Nephron (organoid): ENCODE measurements around the gene SLFN13.

Source experiments
- H3K27ac Mint-ChIP-seq, 3 experiments: 2 replicates each; pipeline ENCODE4 v1.8.0; 2020; ENCODE audit warnings: mixed read lengths in 3 of 3, mild to moderate bottlenecking in 2 of 3, moderate library complexity in 1 of 3
- H3K27me3 Mint-ChIP-seq: 2 replicates; pipeline ENCODE4 v1.8.0; 2021; ENCODE audit warnings: low read depth, mild to moderate bottlenecking, moderate library complexity, mixed read lengths
- H3K36me3 Mint-ChIP-seq: 2 replicates; pipeline ENCODE4 v1.8.0; 2020; ENCODE audit warnings: low read depth, mixed read lengths
- H3K4me1 Mint-ChIP-seq: 2 replicates; pipeline ENCODE4 v1.8.0; 2020; ENCODE audit warnings: mixed read lengths
- H3K4me3 Mint-ChIP-seq, 3 experiments: 2 replicates each; pipeline ENCODE4 v1.8.0; 2020; ENCODE audit warnings: mild to moderate bottlenecking in 3 of 3, mixed read lengths in 3 of 3, moderate library complexity in 2 of 3
- H3K9me3 Mint-ChIP-seq: 2 replicates; pipeline ENCODE4 v1.8.0; 2020; ENCODE audit warnings: mixed read lengths
- CTCF ChIP-seq, 3 experiments: fragments of 200-600 bp; sonication (generic); IDR thresholded peaks; one replicate each; pipeline ENCODE4 v1.5.0; 2021; ENCODE audit warnings: antibody characterized with exemption in 3 of 3; ENCODE audit not compliant: unreplicated experiment in 3 of 3

Gene SLFN13

DNA sequence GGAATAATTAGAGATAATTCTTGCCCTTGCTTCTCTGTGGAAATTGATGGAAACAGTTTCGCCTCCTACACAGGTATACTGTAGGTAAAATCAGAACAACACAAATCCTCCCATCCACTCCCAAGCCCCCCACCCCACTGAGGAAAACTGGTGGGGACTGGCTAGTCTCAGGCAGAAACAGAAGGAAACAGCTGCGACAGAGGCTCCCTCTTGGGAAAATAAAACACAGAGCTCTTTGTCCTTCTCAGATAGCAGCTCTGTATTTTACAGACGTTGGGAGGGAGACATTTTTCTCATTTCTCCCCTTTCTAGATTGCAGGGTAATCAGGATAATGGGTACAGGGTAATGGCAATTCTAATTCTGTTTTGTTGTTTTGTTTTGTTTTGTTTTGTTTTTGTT is 1.1 kb downstream of the SLFN13 start:
- TF ChIP-seq CTCF (IDR thresholded peaks at IDR 0.05; ENCODE audit: unreplicated experiment in 3 of 3): no peak
- no peaks in the 10 kb centered on the region for H3K4me1 Mint-ChIP-seq
- peak overlapping the region; percentile 42 to 73 (median 60) for H3K27ac Mint-ChIP-seq
- H3K4me3 Mint-ChIP-seq: peak overlapping the region; percentile 40 to 76 (median 65)
- H3K27me3 Mint-ChIP-seq: peaks cover 70% of the 10 kb centered on the region
- peaks cover 3% of the 10 kb centered on the region for H3K9me3 Mint-ChIP-seq
- H3K36me3 Mint-ChIP-seq: no peaks in the 10 kb centered on the region

GRCh38 chr17:35438433-35438832 is 10.1 kb downstream of the SLFN13 start:
- Mint-ChIP-seq H3K36me3 (no peaks in the 10 kb centered on the region), H3K27me3 (peaks cover 3% of the 10 kb centered on the region), H3K4me3 (no peak overlapping the region), H3K4me1 (peaks cover 8% of the 10 kb centered on the region), H3K27ac (no peak overlapping the region), H3K9me3 (no peaks in the 10 kb centered on the region)
- no peak for TF ChIP-seq CTCF (IDR thresholded peaks at IDR 0.05; ENCODE audit: unreplicated experiment in 3 of 3)

DNA sequence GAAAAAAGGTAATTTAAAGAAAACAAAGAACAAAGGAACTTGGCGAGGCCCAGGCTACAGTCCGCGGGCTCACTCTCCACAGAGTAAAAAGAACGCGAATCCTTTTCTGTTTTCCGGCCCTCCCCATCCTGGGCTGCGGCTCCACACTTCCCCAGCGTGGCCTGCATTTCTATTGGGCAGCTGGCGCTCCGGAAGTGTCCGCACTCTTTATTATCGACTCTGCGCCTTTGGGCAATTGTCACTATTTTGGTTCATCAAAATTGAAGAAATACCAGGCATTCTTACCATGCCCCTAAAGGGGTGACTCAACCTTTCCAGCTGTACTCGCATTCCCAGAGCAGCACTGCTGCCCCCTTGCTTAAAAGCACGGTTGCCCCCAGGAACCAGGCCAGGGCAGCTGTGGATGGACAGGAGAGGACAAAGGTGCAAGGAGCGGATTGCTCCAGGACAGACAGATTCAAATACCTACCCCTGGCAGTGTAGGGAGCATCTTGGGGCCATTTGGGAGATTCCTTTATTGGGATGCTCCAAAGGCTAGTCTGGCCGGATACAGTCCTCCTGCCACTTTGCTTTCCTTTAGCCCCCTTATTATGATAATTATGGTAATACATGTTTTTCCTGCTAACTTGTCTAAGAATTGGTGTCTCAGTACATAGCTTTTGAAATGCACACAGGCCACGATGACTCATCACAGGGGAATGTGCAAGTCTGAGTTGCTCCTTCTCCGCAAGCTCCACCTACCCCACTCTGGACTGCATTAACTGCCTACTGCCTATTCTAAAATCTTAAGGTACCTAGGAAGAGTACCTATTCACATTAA is 15.3 kb downstream of the SLFN13 start:
- peak overlapping the region; percentile 92 to 98 (median 93) for H3K27ac Mint-ChIP-seq

GRCh38 chr17:35432176-35433074 is 16.1 kb downstream of the SLFN13 start, which contains the start of gene SLFN12:
Gene SLFN12 (minus strand): TSS chr17:35432500. CDS start chr17:35423028, 9,472 bp downstream.
- H3K4me3 Mint-ChIP-seq: peak within 1 kb of the TSS; percentile 74 to 86 (median 85)
- H3K27me3 Mint-ChIP-seq: peaks cover 14% of the 10 kb centered on the region
- H3K9me3 Mint-ChIP-seq: no peaks in the 10 kb centered on the region
- H3K4me1 Mint-ChIP-seq: peaks cover 16% of the 10 kb centered on the region
- no peaks in the 10 kb centered on the region for H3K36me3 Mint-ChIP-seq
- TF ChIP-seq CTCF (IDR thresholded peaks at IDR 0.05; ENCODE audit: unreplicated experiment in 3 of 3): no peak
- H3K27ac Mint-ChIP-seq: peak within 1 kb of the TSS; percentile 92 to 98 (median 93)

More for the DNA sequence above, 15.3 kb downstream of the SLFN13 start:
- no peak for TF ChIP-seq CTCF (IDR thresholded peaks at IDR 0.05; ENCODE audit: unreplicated experiment in 3 of 3)
- Mint-ChIP-seq H3K27me3 (peaks cover 14% of the 10 kb centered on the region), H3K4me1 (peaks cover 16% of the 10 kb centered on the region), H3K4me3 (peak overlapping the region; percentile 74 to 86 (median 85)), H3K9me3 (no peaks in the 10 kb centered on the region), H3K36me3 (no peaks in the 10 kb centered on the region)

- peaks cover 16% of the 10 kb centered on the region for H3K4me1 Mint-ChIP-seq
Observed at GRCh38 chr17:35429702-35430101, 18.9 kb downstream of the SLFN13 start.

More at GRCh38 chr17:35429702-35430101, 18.9 kb downstream of the SLFN13 start:
- H3K27me3 Mint-ChIP-seq: peaks cover 14% of the 10 kb centered on the region
- H3K36me3 Mint-ChIP-seq: no peaks in the 10 kb centered on the region
- H3K27ac Mint-ChIP-seq: no peak overlapping the region
- H3K4me3 Mint-ChIP-seq: no peak overlapping the region
- H3K9me3 Mint-ChIP-seq: no peaks in the 10 kb centered on the region
- no peak for TF ChIP-seq CTCF (IDR thresholded peaks at IDR 0.05; ENCODE audit: unreplicated experiment in 3 of 3)
